KMS-11 (cell line): ENCODE measurements around the gene CCDC175.

ENCODE experiments used
- H2AFZ ChIP-seq: fragments of 200-600 bp; sonication (generic); 2 replicates; pipeline ENCODE4 v1.6.1; 2016; ENCODE audit warnings: antibody characterized with exemption, mixed run types, low read depth
- H3K27ac ChIP-seq: fragments of 200-600 bp; sonication (generic); 2 replicates; pipeline ENCODE4 v1.6.1; 2016; ENCODE audit warnings: mild to moderate bottlenecking, mixed run types
- H3K27me3 ChIP-seq: fragments of 200-600 bp; sonication (generic); 2 replicates; pipeline ENCODE4 v1.6.1; 2017; ENCODE audit warnings: mild to moderate bottlenecking, low read depth, mixed run types, moderate library complexity; ENCODE audit not compliant: insufficient read depth
- H3K36me3 ChIP-seq: fragments of 200-600 bp; sonication (generic); 2 replicates; pipeline ENCODE4 v1.6.1; 2017; ENCODE audit warnings: mild to moderate bottlenecking, mixed run types; ENCODE audit not compliant: insufficient read depth
- H3K4me1 ChIP-seq: fragments of 200-600 bp; sonication (generic); 2 replicates; pipeline ENCODE4 v1.6.1; 2016; ENCODE audit warnings: mild to moderate bottlenecking, low read depth, mixed run types; ENCODE audit not compliant: poor library complexity, severe bottlenecking
- H3K4me2 ChIP-seq: fragments of 200-600 bp; sonication (generic); 2 replicates; pipeline ENCODE4 v1.7.0; 2016; ENCODE audit warnings: mild to moderate bottlenecking, mixed run types
- H3K4me3 ChIP-seq: fragments of 200-600 bp; sonication (generic); IDR thresholded peaks from 2 replicates; pipeline ENCODE4 v1.6.1; 2017; ENCODE audit warnings: low read depth, low read length, mixed read lengths; ENCODE audit not compliant: insufficient read depth
- H3K79me2 ChIP-seq: fragments of 200-600 bp; sonication (generic); 2 replicates; pipeline ENCODE4 v1.6.1; 2016; ENCODE audit warnings: low read depth, mixed run types; ENCODE audit not compliant: insufficient read depth
- H3K9ac ChIP-seq: fragments of 200-600 bp; sonication (generic); 2 replicates; pipeline ENCODE4 v1.6.1; 2016; ENCODE audit warnings: mild to moderate bottlenecking, mixed run types
- H4K20me1 ChIP-seq: fragments of 200-600 bp; sonication (generic); 2 replicates; pipeline ENCODE4 v1.6.1; 2016; ENCODE audit warnings: mild to moderate bottlenecking, mixed run types; ENCODE audit not compliant: insufficient read depth
- CTCF ChIP-seq: fragments of 200-600 bp; sonication (generic); conservative IDR thresholded peaks from 2 replicates; pipeline ENCODE4 v1.6.1; 2017; ENCODE audit warnings: low read depth, mild to moderate bottlenecking, antibody characterized with exemption, low read length, moderate library complexity, mixed read lengths

CCDC175 gene

GRCh38 chr14:59580911-59581310, 4.3 kb upstream of the CCDC175 start:
- no peaks in the 10 kb centered on the region for H3K4me1 ChIP-seq
- H3K27ac ChIP-seq, result no peak overlapping the region
- H2AFZ ChIP-seq, result no peak overlapping the region
- no peaks in the 10 kb centered on the region for H3K27me3 ChIP-seq
- TF ChIP-seq CTCF, result no peak
- H3K79me2 ChIP-seq, result no peaks in the 10 kb centered on the region
- H3K36me3 ChIP-seq, result no peaks in the 10 kb centered on the region
- no peak overlapping the region for H3K4me2 ChIP-seq
- H3K9ac ChIP-seq, result no peak overlapping the region
- no peak overlapping the region for H3K4me3 ChIP-seq
- no peaks in the 10 kb centered on the region for H4K20me1 ChIP-seq

- no peaks in the 10 kb centered on the region for H4K20me1 ChIP-seq
- no peak overlapping the region for H3K9ac ChIP-seq
- H3K36me3 ChIP-seq, result no peaks in the 10 kb centered on the region
- no peaks in the 10 kb centered on the region for H3K4me1 ChIP-seq
- H2AFZ ChIP-seq, result no peak overlapping the region
- no peaks in the 10 kb centered on the region for H3K79me2 ChIP-seq
- no peak overlapping the region for H3K27ac ChIP-seq
- no peaks in the 10 kb centered on the region for H3K27me3 ChIP-seq
- H3K4me2 ChIP-seq, result no peak overlapping the region
- no peak for TF ChIP-seq CTCF
- H3K4me3 ChIP-seq, result no peak overlapping the region
Measured at GRCh38 chr14:59570122-59570521, 6.5 kb downstream of the CCDC175 start.

- no peak overlapping the region for H3K9ac ChIP-seq
- no peak overlapping the region for H3K4me3 ChIP-seq
- H3K4me1 ChIP-seq, result no peaks in the 10 kb centered on the region
- H4K20me1 ChIP-seq, result no peaks in the 10 kb centered on the region
- no peak overlapping the region for H3K27ac ChIP-seq
- no peak overlapping the region for H2AFZ ChIP-seq
- no peak for TF ChIP-seq CTCF
- H3K79me2 ChIP-seq, result no peaks in the 10 kb centered on the region
- no peak overlapping the region for H3K4me2 ChIP-seq
- H3K36me3 ChIP-seq, result no peaks in the 10 kb centered on the region
- H3K27me3 ChIP-seq, result no peaks in the 10 kb centered on the region
Measured at GRCh38 chr14:59566725-59567124, 9.9 kb downstream of the CCDC175 start.

GRCh38 chr14:59566296-59566695, 10.3 kb downstream of the CCDC175 start:
- H3K4me3 ChIP-seq, result no peak overlapping the region
- no peaks in the 10 kb centered on the region for H3K36me3 ChIP-seq
- H3K27me3 ChIP-seq, result no peaks in the 10 kb centered on the region
- no peak overlapping the region for H3K4me2 ChIP-seq
- no peak overlapping the region for H3K27ac ChIP-seq
- H3K79me2 ChIP-seq, result no peaks in the 10 kb centered on the region
- H3K4me1 ChIP-seq, result no peaks in the 10 kb centered on the region
- no peak for TF ChIP-seq CTCF
- H4K20me1 ChIP-seq, result no peaks in the 10 kb centered on the region
- H2AFZ ChIP-seq, result no peak overlapping the region
- H3K9ac ChIP-seq, result no peak overlapping the region

- Histone ChIP-seq H3K4me3 (no peak overlapping the region), H3K4me1 (no peaks in the 10 kb centered on the region), H3K4me2 (no peak overlapping the region), H3K27me3 (no peaks in the 10 kb centered on the region), H3K79me2 (no peaks in the 10 kb centered on the region), H4K20me1 (no peaks in the 10 kb centered on the region), H3K36me3 (no peaks in the 10 kb centered on the region), H3K9ac (no peak overlapping the region), H2AFZ (no peak overlapping the region), H3K27ac (no peak overlapping the region)
- no peak for TF ChIP-seq CTCF
Measured at GRCh38 chr14:59565087-59565486, 11.5 kb downstream of the CCDC175 start.
